HEK293 (cell line): ENCODE results near the gene BORCS5.

Experiments used
- CTCF ChIA-PET: fragments of 350-600 bp; formaldehyde crosslinking; extraction: SDS; loops from one replicate; lab custom pipeline; 2021; ENCODE audit warnings: antibody characterized with exemption; lab: Yijun Ruan, JAX
- POLR2A ChIA-PET: fragments of 300-600 bp; formaldehyde crosslinking; extraction: SDS; loops from one replicate; lab custom pipeline; 2020; ENCODE audit warnings: antibody characterized with exemption, inconsistent platforms; lab: Yijun Ruan, JAX
- H3K27ac ChIP-seq: fragments of 200-500 bp; sonication (Bioruptor generic); 2 replicates; pipeline ENCODE4 v1.5.1; 2014; ENCODE audit warnings: low read depth, low read length, control low read depth, inconsistent platforms; ENCODE audit errors: extremely low read depth
- H3K36me3 ChIP-seq, 2 experiments: fragments of 200-500 bp in 1 of 2; sonication (Bioruptor generic) in 1 of 2; 1 replicate in 1 of 2; 2 replicates in 1 of 2; pipeline ENCODE4 v1.5.1; 2014 to 2017; ENCODE audit warnings: inconsistent platforms in 2 of 2, low read length in 2 of 2; ENCODE audit not compliant: control insufficient read depth in 2 of 2, insufficient read depth in 1 of 2
- H3K4me1 ChIP-seq: fragments of 200-500 bp; sonication (Bioruptor generic); 2 replicates; pipeline ENCODE4 v1.5.1; 2014; ENCODE audit warnings: mild to moderate bottlenecking, low read length, inconsistent platforms; ENCODE audit not compliant: control insufficient read depth, insufficient read depth
- H3K4me3 ChIP-seq: 2 replicates; pipeline ENCODE4 v1.5.1; 2011; ENCODE audit warnings: low read depth, mild to moderate bottlenecking, control low read depth, low read length, moderate library complexity
- H3K9me3 ChIP-seq: fragments of 200-500 bp; sonication (Bioruptor generic); 2 replicates; pipeline ENCODE4 v1.5.1; 2014; ENCODE audit warnings: low read depth, low read length, inconsistent platforms; ENCODE audit not compliant: control insufficient read depth, insufficient read depth
- KLF8 ChIP-seq: fragments of 450-650 bp; formaldehyde crosslinking; IDR thresholded peaks from 2 replicates; pipeline ENCODE4 v1.5.1; 2016; ENCODE audit warnings: missing biosample characterization, missing genetic modification characterization
- KLF9 ChIP-seq: fragments of 450-650 bp; formaldehyde crosslinking; IDR thresholded peaks from 2 replicates; pipeline ENCODE4 v1.5.1; 2016; ENCODE audit warnings: missing biosample characterization, missing genetic modification characterization, low read depth
- SETDB1 ChIP-seq: IDR thresholded peaks from one replicate; pipeline ENCODE4 v1.6.1; 2017; ENCODE audit warnings: mild to moderate bottlenecking, low read length, moderate library complexity, mixed read lengths; ENCODE audit not compliant: insufficient read length
- ZBTB48 ChIP-seq: fragments of 450-650 bp; formaldehyde crosslinking; IDR thresholded peaks from 2 replicates; pipeline ENCODE4 v1.5.1; 2016; ENCODE audit warnings: missing biosample characterization, missing genetic modification characterization
- ZBTB8A ChIP-seq: fragments of 450-650 bp; formaldehyde crosslinking; IDR thresholded peaks from 2 replicates; pipeline ENCODE4 v1.5.1; 2016; ENCODE audit warnings: missing biosample characterization, missing genetic modification characterization
- ZNF2 ChIP-seq: fragments of 450-650 bp; formaldehyde crosslinking; IDR thresholded peaks from 2 replicates; pipeline ENCODE4 v1.5.1; 2016; ENCODE audit warnings: missing biosample characterization, missing genetic modification characterization
- ZNF214 ChIP-seq: fragments of 450-650 bp; formaldehyde crosslinking; IDR thresholded peaks from 2 replicates; pipeline ENCODE4 v1.5.1; 2017; ENCODE audit warnings: missing biosample characterization, mild to moderate bottlenecking, missing genetic modification characterization, borderline replicate concordance
- ZNF335 ChIP-seq: fragments of 450-650 bp; formaldehyde crosslinking; conservative IDR thresholded peaks from 2 replicates; pipeline ENCODE4 v1.5.1; 2016; ENCODE audit warnings: missing biosample characterization, missing genetic modification characterization
- ZNF521 ChIP-seq: fragments of 450-650 bp; formaldehyde crosslinking; IDR thresholded peaks from 2 replicates; pipeline ENCODE4 v1.5.1; 2017; ENCODE audit warnings: missing biosample characterization, mild to moderate bottlenecking, missing genetic modification characterization
- ZNF571 ChIP-seq: fragments of 450-650 bp; formaldehyde crosslinking; IDR thresholded peaks from 2 replicates; pipeline ENCODE4 v1.5.0; 2017; ENCODE audit warnings: missing biosample characterization, missing genetic modification characterization
- ZNF76 ChIP-seq: fragments of 450-650 bp; formaldehyde crosslinking; IDR thresholded peaks from 2 replicates; pipeline ENCODE4; 2016; ENCODE audit warnings: low read depth, missing biosample characterization, missing genetic modification characterization, borderline replicate concordance
- TF ChIP-seq, protein P1 (sequence below): fragments of 450-650 bp; formaldehyde crosslinking; IDR thresholded peaks from 2 replicates; pipeline ENCODE4 v1.5.1; 2016; ENCODE audit warnings: missing biosample characterization, missing genetic modification characterization
- TF ChIP-seq, protein P2 (sequence below): fragments of 450-650 bp; formaldehyde crosslinking; IDR thresholded peaks from 2 replicates; pipeline ENCODE4; 2016; ENCODE audit warnings: missing biosample characterization, missing genetic modification characterization
- TF ChIP-seq, protein P3 (sequence below): fragments of 450-650 bp; formaldehyde crosslinking; IDR thresholded peaks from 2 replicates; pipeline ENCODE4 v1.5.1; 2016; ENCODE audit warnings: missing biosample characterization, missing genetic modification characterization, borderline replicate concordance
- TF ChIP-seq, protein P4 (sequence below): fragments of 450-650 bp; formaldehyde crosslinking; IDR thresholded peaks from 2 replicates; pipeline ENCODE4 v1.5.1; 2016; ENCODE audit warnings: missing biosample characterization, missing genetic modification characterization

The BORCS5 gene

DNA sequence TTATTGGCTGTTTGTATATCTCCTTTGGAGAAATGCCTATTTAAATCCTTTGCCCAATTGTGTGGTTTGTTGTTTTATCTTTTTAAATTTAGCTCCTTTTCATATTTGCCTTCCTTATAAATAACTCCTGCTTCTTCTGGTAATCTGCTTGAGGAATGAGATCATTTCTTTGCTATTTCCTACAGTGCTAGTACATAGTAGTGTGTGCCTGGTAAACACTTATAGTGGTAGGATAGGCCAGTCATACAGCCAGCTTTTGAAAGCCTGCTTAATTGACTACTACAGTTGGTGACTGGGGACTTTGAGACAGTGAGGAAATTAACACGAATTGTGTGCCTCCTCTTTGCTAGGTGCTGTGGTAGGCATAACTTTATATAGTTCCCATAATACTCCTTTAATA is 68.7 kb downstream of the BORCS5 start:
- Histone ChIP-seq H3K36me3 (no peaks in the 10 kb centered on the region), H3K4me1 (no peaks in the 10 kb centered on the region), H3K4me3 (no peak overlapping the region), H3K27ac (no peak overlapping the region), H3K9me3 (peaks cover 2% of the 10 kb centered on the region; the same call in 1 of the 2 replicates)
- ChIA-PET CTCF (no interaction called here), POLR2A (no interaction called here)
- TF ChIP-seq ZNF521 (tag by site-specific recombination): no peak
- TF ChIP-seq, protein P1, sequence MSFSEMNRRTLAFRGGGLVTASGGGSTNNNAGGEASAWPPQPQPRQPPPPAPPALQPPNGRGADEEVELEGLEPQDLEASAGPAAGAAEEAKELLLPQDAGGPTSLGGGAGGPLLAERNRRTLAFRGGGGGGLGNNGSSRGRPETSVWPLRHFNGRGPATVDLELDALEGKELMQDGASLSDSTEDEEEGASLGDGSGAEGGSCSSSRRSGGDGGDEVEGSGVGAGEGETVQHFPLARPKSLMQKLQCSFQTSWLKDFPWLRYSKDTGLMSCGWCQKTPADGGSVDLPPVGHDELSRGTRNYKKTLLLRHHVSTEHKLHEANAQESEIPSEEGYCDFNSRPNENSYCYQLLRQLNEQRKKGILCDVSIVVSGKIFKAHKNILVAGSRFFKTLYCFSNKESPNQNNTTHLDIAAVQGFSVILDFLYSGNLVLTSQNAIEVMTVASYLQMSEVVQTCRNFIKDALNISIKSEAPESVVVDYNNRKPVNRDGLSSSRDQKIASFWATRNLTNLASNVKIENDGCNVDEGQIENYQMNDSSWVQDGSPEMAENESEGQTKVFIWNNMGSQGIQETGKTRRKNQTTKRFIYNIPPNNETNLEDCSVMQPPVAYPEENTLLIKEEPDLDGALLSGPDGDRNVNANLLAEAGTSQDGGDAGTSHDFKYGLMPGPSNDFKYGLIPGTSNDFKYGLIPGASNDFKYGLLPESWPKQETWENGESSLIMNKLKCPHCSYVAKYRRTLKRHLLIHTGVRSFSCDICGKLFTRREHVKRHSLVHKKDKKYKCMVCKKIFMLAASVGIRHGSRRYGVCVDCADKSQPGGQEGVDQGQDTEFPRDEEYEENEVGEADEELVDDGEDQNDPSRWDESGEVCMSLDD (tag by site-specific recombination): no peak
- no peak for TF ChIP-seq ZNF571
- no peak for TF ChIP-seq SETDB1
- TF ChIP-seq ZNF2 (tag by site-specific recombination): no peak
- no peak for TF ChIP-seq ZNF335 (tag by site-specific recombination)
- TF ChIP-seq ZBTB48 (tag by site-specific recombination): no peak
- TF ChIP-seq, protein P2, sequence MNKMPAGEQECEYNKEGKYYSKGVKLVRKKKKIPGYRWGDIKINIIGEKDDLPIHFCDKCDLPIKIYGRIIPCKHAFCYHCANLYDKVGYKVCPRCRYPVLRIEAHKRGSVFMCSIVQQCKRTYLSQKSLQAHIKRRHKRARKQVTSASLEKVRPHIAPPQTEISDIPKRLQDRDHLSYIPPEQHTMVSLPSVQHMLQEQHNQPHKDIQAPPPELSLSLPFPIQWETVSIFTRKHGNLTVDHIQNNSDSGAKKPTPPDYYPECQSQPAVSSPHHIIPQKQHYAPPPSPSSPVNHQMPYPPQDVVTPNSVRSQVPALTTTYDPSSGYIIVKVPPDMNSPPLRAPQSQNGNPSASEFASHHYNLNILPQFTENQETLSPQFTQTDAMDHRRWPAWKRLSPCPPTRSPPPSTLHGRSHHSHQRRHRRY (tag by site-specific recombination): no peak
- no peak for TF ChIP-seq ZNF214
- no peak for TF ChIP-seq ZBTB8A (tag by site-specific recombination)
- no peak for TF ChIP-seq ZNF76 (tag by site-specific recombination)
- TF ChIP-seq, protein P3, sequence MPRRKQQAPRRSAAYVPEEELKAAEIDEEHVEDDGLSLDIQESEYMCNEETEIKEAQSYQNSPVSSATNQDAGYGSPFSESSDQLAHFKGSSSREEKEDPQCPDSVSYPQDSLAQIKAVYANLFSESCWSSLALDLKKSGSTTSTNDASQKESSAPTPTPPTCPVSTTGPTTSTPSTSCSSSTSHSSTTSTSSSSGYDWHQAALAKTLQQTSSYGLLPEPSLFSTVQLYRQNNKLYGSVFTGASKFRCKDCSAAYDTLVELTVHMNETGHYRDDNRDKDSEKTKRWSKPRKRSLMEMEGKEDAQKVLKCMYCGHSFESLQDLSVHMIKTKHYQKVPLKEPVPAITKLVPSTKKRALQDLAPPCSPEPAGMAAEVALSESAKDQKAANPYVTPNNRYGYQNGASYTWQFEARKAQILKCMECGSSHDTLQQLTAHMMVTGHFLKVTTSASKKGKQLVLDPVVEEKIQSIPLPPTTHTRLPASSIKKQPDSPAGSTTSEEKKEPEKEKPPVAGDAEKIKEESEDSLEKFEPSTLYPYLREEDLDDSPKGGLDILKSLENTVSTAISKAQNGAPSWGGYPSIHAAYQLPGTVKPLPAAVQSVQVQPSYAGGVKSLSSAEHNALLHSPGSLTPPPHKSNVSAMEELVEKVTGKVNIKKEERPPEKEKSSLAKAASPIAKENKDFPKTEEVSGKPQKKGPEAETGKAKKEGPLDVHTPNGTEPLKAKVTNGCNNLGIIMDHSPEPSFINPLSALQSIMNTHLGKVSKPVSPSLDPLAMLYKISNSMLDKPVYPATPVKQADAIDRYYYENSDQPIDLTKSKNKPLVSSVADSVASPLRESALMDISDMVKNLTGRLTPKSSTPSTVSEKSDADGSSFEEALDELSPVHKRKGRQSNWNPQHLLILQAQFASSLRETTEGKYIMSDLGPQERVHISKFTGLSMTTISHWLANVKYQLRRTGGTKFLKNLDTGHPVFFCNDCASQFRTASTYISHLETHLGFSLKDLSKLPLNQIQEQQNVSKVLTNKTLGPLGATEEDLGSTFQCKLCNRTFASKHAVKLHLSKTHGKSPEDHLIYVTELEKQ (tag by site-specific recombination): no peak
- TF ChIP-seq, protein P4, sequence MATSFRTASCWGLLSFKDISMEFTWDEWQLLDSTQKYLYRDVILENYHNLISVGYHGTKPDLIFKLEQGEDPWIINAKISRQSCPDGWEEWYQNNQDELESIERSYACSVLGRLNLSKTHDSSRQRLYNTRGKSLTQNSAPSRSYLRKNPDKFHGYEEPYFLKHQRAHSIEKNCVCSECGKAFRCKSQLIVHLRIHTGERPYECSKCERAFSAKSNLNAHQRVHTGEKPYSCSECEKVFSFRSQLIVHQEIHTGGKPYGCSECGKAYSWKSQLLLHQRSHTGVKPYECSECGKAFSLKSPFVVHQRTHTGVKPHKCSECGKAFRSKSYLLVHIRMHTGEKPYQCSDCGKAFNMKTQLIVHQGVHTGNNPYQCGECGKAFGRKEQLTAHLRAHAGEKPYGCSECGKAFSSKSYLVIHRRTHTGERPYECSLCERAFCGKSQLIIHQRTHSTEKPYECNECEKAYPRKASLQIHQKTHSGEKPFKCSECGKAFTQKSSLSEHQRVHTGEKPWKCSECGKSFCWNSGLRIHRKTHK: no peak
- TF ChIP-seq KLF9: no peak

DNA sequence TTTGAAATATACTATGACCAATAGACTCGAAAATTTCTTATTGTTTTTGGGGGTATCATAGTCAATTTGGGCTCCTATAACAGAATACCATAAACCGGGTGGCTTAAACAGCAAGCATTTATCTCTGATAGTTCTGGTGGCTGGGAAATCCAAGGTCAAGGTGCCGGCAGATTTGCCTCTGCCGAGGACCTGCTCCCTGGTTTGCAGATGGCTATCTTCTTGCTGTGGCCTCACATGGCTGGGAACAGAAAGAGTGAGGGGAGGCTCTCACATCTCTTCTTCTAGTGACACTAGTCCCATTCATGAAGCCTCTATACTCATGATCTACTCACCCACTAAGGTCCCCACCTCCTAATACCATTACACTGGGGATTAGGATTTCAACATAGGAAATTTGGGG is 70.7 kb downstream of the BORCS5 start:
- Histone ChIP-seq H3K27ac (no peak overlapping the region), H3K4me3 (no peak overlapping the region), H3K9me3 (peaks cover 2% of the 10 kb centered on the region; the same call in 1 of the 2 replicates), H3K4me1 (no peaks in the 10 kb centered on the region), H3K36me3 (no peaks in the 10 kb centered on the region; a peak in 1 of 3 replicates)
- CTCF ChIA-PET: interaction anchor here (0.5 to 0.6 kb wide), 3 partner anchors 53 to 854 kb away, joined by 3 to 4 read pairs (median 3); no protein-coding TSS in a partner anchor
- TF ChIP-seq KLF8 (tag by site-specific recombination): no peak
- POLR2A ChIA-PET: no interaction called here
